GM19238 (cell line): ENCODE measurements around the gene MAPK10.

ENCODE experiments used
- DNase-seq: peaks from one replicate; pipeline ENCODE4 v3.0.0; 2011; ENCODE audit warnings: low spot score; ENCODE audit not compliant: insufficient read length

The MAPK10 gene

DNA sequence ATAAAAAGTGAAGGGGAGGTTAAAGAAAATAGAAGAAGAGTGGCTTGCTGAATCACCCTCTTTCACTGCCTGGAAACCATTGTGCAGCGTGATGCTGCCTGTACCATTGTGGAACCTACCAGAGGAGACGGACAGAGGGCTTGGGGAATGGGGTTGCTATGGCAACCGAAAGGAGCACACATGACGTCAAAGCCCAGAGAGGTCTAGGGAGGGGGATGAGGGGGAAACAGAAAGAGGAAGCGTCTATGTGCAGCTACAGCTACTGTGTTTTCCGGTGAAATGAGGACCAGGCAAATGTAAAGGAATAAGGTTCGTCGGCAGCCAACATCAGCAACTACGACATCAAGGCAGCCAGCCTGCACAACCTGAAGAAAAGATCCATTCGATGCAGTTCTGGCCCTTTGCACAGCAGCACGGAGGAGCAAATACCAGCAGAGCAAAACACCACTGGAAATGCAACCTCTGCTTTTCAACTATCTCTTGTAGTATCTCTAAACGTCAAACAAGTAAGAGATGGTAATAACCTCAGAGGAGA lies at the start of gene MAPK10:
Gene MAPK10 (minus strand): TSS at position 110 of the 535 bp plus-strand sequence.
- peak; percentile 19 for DNase-seq

DNA sequence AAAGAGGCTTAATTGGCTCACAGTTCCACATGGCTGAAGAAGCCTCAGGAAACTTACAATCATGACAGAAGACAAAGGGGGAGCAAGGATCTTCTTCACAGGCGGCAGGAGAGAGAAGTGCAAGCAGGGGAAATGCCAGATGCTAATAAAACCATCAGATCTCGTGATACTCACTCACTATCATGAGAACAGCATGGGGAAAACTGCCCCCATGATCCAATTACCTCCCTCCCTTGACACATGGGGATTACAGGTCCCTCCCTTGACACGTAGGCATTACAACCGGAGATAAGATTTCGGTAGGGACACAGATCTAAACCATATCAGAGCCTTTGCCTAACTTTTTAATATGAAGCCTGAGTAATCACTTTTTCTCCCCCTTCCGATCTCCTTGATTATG lies 43.7 kb upstream of the MAPK10 start:
- no peak for DNase-seq

DNA sequence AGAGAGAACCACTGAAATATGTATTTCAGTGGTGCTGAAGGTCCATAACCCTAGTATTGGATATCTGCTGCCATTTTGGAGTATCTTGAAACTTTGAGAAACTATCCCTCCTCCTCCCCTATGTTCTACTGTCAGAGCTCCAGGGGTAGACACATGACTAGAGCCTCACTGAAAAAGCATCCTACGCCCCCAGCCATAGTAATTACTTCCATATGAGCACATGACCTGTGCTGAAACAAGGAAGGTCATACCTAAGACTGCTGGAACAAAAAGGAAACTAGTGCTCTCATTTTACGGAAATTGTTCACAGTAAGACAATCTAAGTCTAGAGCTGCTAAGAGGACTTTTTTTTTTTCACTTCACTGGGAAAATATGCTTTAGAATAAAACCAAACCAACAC lies 42.0 kb upstream of the MAPK10 start:
- no peak for DNase-seq

DNA sequence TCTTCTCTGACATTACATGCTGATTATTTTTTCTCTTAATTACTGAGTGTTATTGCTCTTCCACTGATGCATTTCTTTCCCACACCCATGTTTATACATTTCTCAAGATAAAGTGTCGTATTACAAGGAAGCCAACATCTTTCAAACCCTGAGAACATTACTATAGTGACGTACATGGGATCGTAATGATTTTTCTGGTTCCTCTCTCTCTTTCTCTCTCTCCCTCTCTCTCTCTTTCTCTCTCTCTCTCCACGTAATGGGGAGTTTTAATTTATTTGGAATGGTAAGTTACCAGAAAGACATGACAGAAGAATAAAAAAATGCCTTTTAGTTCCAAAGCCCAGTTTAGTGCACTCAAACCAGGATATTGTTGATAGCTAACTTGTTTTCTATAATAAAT lies 40.4 kb upstream of the MAPK10 start:
- DNase-seq: no peak

DNA sequence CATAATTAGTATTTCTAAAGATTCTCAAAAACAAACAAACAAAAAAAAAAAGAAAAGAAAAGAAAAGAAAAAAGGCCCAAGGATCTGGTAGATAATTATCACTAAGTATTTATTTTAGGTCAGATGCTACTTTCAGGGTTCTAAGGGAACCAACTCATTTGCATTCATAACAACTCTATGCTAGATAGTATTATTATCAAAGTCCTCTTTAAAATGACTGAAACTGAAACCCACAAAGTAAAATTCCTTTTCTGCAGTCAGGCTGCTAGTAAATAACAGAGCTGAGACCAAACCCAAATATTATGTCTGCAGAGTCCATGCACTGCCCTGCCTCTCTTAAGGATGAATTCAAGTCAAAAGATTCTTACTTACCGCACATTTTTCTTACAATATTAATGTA lies 38.3 kb upstream of the MAPK10 start:
- no peak for DNase-seq

DNA sequence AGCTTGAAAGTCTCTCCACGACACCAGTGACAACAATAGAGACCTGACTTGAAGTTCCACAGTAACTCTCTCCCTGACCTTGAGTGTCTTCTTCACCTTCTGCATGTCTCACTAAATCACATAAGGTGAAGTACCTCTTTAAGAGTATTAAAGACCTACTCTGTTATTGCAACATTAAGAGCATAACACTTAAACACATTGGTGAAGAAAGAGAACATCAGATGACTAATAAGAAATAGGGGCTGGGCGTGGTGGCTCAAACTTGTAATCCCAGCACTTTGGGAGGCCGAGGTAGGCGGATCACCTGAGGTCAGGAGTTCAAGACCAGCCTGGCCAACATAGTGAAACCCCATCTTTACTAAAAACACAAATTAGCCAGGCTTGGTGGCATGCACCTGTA lies 33.9 kb upstream of the MAPK10 start:
- DNase-seq: no peak

DNA sequence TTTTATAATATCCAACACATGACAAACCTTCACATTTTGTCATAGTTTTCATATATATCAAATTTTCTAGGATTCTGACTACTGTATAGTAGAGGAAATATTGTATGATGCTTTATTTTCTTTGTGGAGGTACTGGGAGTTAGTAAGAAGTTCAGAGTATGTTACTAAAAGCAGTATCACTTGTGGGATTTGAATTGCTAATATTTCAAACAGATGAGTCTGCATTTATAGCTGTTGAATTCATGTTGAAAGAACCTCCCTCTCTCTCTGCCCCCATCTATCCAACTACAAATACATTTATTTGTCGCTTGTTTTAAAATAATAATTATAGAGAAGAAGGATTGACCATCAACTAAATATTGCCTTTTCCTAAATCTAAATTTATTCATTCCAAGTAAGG lies 29.8 kb upstream of the MAPK10 start:
- no peak for DNase-seq

DNA sequence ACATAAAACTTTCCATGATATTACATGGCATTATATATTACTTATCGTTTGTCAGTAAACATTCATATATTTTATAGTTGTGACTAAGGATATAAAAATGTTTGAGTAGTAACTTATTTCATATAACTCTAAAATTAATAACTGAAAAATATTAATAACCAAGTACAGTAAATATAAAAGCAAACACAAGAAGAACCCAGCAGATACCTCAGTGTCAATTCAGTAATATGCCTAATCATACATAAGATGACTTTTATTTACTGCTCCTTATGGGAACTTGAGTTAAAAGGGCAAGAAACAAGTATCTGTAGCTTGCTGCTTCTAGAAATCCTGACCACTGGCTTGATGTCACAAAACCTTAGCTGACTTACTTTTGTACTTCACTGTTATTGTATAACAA lies 28.4 kb upstream of the MAPK10 start:
- no peak for DNase-seq

DNA sequence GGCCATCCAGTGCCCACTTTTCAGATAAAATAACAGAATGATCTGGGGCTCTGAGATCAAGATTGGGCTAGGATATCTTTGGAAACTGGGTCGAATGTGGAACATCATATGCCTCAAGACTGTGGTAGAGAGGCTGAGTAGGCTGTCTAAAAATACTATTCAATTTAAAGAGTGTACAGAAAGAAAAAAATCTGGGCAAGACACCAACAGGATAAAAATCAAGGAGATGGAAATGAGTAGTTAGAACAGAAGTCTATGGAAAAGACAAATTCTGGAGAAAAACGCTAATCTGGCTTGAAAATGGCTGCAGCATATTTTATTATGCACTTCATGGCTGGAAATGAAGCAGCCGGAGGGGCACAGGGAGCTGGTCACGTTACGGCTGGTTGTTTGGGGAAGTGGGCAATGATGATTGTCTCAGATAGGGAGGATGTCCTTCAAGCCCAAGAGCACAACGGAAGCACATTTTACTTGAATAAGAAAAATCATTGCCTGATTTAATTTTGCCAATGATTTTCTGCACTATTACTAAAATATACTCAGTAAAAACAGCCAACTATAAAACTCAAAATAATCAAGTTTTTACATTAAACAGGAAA lies 27.1 kb upstream of the MAPK10 start:
- no peak for DNase-seq

DNA sequence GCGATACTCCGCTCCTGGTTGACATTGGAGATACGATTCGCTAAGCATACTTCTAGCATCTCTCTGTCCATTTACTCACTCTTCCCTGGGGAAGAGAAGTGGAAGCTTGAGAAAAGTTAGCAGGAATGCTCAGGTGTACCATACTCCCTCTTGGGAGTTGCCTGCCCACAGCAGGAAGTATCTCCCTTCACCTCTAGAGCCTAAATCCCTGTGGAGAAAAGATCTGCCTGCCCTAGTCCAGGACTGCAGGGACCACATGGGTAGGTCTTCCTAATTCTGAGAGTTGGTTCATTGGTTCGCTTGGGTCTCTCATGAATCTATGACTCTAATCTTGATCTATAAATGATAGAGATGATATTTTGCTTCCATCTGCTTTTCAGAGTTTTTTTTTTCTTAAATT lies 26.3 kb upstream of the MAPK10 start:
- DNase-seq: no peak

DNA sequence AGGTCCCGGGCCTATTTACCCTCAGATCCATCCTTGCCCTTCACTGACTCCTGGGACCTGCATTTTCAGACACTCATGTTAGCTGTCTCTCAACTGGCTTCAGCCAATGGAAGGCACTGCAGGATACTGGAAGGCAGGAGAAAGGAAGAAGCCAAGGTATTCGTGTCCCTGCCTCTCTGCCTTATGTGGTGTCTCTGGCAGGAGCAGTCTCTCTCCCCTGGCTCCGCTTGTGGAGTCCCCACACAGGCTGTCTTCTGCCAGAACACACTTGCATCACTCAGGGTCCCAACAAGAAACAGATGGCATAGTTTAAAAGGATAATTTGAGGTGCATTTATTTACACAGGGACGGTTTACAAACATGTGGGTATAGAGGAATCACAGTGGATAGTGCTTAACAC lies 21.6 kb upstream of the MAPK10 start:
- DNase-seq: no peak

DNA sequence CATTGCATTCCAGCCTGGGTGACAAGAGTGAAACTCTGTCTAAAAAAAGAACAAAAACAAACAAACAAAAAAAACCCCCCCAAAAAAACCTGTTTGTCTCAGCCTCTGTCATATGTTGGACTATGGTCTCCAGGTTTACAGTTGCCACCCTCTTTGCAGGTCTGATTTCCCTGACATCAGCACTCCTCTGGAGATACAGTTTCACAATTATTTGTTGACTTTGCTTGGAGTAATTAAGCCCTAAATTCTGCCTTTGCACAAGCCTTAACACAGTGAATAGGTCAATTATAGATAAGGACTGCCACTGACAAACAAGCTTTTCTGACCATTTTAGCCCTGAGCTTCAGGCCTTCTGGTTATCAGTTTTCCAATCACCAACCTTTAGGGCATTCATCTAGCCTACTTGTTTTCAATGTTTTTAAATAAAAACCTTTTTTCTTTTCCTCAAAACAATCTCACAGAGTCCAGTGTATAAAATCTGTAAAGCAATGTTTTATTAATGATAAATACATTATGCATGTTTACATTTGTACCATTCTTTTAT lies 20.4 kb upstream of the MAPK10 start:
- no peak for DNase-seq

DNA sequence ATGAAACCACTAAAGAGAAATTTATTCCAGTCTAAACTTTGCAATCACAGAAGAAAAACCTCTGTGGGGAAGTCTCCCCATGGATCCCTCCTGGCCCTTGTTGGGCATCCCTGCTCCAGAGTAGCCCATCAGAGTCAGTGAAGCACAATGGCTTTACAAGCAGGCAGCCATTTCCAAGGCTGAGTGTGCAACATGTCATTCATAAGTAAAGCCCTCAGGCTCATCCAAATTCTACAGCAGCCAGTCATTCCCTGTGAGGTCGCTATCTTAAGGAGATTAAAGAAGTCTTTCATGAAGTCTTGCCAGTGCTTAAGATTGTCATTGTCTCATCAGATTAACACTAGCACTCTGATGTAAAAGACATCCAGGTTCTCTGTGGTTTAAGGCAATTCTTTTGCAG lies 17.0 kb upstream of the MAPK10 start:
- no peak for DNase-seq

DNA sequence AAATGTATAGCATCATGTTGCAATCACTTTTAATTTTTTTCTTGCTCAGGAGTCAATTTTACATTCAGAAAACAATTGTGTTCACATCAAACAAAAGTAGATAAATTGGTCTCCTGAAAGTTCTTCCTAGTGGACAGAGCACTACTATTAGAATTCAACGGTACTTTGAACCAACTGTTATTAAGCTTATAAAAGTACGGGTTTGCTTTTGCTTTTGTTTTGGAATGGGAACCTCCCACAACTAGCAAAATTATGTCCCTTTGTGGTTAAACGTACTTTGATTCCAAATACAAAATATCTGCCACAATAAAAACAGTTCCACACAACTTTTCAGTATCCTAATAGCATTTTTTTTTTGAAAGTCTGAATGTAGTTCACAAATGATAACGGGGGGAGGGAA lies 8.6 kb upstream of the MAPK10 start:
- no peak for DNase-seq

DNA sequence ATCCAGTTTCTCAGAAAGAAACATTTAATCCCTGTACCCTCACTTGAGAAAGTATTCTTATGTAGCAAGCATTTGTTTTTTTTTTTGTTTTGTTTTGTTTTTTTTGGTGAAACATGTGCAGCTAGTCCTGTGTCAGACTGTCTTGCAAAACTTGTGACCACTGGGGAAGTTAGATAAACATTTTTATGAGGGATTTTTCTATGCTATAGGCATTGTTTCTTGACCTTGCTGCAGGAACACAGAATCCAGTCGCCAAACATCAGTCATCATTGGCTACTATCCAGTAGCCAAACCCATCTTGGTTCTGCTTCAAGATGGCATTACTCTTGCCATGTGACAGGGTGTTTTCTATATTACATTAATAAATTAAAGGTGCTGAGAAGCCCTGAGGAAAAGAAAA lies 7.7 kb upstream of the MAPK10 start:
- DNase-seq: no peak

DNA sequence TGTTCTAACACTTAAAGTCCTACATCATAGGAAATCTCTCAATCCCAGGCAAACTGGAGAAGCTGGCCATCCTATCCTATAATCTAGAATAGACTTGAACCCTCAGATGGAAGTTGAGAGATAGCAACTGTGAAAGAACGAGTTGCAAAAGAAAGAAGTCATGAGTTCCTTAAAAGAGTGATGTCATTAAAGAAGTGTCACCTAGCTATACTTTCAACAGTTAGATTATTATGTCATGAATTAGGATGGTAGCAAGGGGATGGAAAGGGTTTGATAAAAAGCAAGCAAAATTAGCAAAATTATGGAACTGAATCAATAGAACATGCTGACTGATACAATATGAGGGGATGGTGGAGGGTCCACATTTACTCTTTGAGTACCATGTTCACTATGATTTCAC lies 7.1 kb upstream of the MAPK10 start:
- DNase-seq: no peak

DNA sequence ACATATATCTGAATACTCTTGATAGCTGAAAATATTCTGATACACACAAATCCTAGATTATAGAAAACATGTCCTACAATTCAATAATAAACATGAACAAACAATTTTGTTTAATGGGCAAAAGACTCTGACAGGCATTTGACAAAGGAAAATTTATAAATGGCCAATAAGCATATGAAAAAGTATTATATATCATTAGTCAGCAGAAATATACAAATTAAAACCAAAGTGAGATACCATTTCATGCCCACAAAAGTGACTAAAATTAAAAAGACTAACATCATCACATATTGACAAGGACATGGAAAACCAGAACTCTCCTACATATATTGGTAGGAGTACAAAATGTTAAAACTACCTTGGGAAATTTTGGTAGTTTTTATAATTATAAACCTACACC lies 2.7 kb upstream of the MAPK10 start:
- no peak for DNase-seq

DNA sequence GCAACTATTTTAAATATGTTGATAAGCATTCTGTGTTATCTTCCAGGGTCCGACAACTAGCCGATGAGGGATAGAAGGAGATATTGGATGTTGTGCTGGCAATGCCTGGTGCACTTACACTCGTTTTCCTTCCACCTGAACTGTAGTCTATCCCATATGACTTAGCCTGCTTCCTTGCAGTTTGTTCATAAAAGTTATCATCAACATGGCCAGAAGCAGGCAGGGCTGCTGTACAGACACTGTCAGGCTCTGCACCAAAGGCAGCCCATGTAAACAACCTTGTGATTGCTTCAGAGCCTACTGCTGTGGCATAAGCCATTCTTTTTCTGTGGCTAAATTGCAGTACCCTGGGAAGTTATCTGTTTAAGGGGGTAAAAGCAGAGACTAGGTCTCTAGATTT lies 1.6 kb downstream of the MAPK10 start:
- DNase-seq: no peak

DNA sequence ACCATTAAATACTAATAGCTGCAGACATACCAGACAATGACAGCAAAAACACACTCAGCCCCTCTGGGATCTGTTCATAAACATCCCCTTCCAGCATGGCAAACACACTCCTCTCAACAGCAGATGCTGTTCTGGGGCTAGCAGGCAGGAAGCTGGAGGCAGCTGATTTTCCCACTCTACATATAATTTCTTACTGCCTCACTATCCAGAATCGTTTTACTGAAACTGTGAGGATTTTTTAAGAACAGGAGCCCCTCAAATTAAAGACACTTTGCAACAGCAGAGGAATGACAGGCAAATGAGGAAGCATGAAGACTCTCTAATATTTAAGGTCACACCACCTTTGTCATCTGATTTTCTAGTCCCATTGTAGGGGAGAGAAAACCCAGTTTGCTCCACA lies 2.2 kb downstream of the MAPK10 start:
- no peak for DNase-seq

DNA sequence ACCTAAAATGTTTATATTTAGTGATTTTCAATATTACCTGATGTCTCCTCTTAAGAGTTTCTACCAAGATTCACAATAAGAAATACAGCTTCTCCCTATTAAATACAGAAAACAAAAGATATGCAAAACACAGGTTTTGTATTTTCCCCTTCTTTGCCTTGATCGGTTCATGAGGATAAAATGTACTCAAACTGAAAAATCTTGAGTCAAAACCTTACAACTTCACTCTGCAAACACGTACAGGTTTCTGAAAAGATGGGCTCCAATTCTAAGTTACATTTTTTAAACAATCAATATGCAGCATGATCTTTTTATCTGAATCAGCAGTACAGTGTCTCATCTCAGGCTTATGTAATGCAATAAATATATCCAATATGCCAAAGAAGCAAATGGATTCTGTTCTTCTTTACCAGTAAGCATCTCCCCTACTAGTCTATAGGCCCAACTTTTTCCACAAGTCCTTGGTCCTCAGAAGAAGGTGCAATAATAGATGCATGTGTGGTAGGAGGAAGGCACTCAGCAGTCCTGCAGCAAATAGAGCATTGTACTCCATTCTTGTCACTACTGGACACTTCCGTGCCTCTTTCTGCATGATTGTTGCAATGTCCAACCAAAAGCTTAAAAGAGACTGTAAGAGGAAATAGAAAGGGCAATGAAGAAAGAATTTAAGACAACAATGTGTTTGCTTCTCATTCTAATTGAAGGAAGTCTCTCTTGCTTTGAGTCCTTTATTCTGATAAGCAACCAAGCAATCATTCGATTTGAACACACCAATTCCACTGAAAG lies 3.2 kb downstream of the MAPK10 start:
- no peak for DNase-seq

DNA sequence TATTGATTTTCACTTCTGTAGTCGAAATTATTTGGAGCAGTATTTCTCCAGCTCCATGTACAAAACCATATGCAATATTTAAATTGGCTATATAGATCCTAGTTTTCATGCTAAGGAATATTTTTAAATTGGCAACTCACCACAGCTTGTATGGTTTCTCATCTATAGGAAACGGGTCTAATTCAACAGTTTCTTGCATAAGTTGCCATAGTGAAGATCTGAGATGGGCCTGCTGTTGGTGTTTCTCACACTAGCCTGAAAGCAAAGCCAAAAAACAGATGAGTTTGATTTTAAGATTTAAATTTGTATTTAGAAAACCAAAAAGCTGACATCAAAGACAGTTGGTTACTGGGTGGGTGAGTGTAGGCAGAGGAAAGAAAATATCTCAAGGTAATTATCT lies 5.5 kb downstream of the MAPK10 start:
- DNase-seq: no peak

DNA sequence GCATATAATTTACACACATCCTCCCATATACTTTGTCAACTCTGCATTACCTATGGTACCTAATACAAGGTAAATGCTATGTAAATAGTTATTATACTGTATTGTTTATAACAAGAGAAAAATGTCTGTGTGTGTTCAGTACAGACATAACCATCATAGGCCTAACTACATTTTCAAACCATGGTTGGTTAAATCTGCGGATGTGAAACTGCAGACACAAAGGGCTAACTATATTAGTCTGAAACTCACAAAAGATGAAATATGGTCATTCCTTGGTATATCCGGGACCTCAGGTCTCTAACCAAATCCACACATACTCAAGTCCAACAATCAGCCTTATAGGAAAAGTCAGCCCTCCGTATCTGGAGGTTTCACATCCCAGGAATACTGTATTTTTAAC lies 13.5 kb downstream of the MAPK10 start:
- DNase-seq: no peak

DNA sequence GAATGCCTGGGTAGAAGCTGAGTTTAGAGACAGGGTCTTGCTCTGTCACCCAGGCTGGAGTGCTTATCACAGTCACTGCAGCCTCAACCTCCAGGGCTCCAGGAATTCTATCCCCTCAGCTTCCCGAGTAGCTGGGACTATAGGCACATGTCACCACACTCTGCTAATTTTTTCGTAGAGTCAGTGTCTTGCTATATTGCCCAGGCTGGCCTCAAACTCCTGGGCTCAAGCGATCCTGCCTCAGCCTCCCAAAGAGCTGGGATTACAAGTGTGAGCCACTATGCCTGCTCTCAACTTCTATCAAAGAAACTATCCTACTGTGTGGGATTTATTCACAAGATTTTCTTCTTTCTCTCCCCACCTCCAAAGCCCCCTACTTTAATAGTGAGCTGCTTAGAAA lies 15.7 kb downstream of the MAPK10 start:
- DNase-seq: no peak
